ENCODE data around the gene S100PBP.

Gene S100PBP

DNA sequence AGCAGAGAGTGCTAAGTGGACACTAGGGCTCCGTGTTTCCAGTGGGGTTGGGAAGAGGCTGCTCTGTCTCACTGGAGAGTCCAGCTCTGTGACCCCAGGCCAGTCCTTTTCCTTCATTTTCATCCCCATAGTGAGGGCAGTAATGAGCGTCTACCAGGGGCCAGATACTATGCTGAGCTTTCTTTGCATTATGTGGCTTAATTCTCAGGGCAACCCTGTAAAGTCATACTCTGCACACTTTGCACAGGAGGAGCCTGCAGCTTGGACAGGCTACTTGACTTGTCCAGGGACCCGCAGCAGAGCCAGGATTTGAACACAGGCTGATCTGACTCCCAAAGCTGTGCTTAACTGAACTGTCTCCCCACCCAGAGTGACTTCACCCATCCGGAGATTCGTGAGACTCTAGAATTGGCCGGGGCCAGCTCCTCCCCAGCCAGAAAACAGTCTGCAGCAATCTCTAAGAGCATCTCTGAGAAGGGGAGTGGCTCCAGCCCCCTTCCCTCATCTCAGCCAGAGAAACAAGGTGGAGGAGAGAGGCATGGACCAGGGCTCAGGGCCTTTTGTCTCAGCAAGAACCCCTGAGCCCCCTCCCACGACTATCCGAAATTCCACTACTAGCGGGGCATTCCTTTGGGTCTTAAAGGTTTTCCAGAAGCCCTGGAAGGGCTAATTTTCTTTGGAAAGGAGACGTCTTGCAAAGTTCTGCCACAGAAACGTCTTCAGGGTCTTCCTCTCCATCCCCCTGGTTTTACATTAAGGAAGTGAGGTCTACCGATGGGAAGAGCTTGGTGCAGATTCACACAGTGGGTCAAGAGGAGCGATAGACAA, 54.1 kb downstream of the S100PBP start:
- TF ChIP-seq CREB1 (IDR thresholded peaks at IDR 0.05; ENCODE audit: low read depth) (no peak), NFIC (IDR thresholded peaks at IDR 0.05) (no peak), RAD21 (IDR thresholded peaks at IDR 0.05; ENCODE audit: low read depth) (no peak), ZBTB7A (IDR thresholded peaks at IDR 0.05; ENCODE audit: low read depth) (no peak), YY1 (IDR thresholded peaks at IDR 0.05; ENCODE audit: low read depth) (no peak), TAF1 (IDR thresholded peaks at IDR 0.05; ENCODE audit: low read depth) (no peak), EGR1 (IDR thresholded peaks at IDR 0.05) (no peak), TEAD4 (IDR thresholded peaks at IDR 0.05) (no peak), CEBPB (IDR thresholded peaks at IDR 0.05) (no peak), TCF12 (IDR thresholded peaks at IDR 0.05; ENCODE audit: low read depth) (no peak), FOXM1 (IDR thresholded peaks at IDR 0.05; ENCODE audit: borderline replicate concordance, low read depth) (no peak)
- TF ChIP-seq, protein P1, sequence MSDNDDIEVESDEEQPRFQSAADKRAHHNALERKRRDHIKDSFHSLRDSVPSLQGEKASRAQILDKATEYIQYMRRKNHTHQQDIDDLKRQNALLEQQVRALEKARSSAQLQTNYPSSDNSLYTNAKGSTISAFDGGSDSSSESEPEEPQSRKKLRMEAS (IDR thresholded peaks at IDR 0.05) = no peak
- TF ChIP-seq, protein P2, sequence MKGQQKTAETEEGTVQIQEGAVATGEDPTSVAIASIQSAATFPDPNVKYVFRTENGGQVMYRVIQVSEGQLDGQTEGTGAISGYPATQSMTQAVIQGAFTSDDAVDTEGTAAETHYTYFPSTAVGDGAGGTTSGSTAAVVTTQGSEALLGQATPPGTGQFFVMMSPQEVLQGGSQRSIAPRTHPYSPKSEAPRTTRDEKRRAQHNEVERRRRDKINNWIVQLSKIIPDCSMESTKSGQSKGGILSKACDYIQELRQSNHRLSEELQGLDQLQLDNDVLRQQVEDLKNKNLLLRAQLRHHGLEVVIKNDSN (IDR thresholded peaks at IDR 0.05) = no peak

DNA sequence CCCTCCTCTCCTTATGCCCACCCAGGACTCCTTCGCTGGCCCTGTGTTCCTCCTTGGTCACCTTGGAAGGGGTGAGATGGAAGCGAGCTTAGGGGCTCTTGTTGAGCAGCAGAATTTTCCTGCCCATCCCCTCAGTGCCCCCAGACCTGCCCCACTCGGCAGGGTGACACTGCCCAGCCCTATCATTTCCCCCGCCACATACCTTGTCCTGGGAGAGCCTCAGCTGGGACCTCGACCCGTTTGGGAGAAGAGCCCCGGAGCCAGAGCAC, 54.7 kb downstream of the S100PBP start:
- TF ChIP-seq ZBTB7A (IDR thresholded peaks at IDR 0.05; ENCODE audit: low read depth) (no peak), YY1 (IDR thresholded peaks at IDR 0.05; ENCODE audit: low read depth) (no peak), FOXM1 (IDR thresholded peaks at IDR 0.05; ENCODE audit: borderline replicate concordance, low read depth) (no peak), EGR1 (IDR thresholded peaks at IDR 0.05) (no peak), CREB1 (IDR thresholded peaks at IDR 0.05; ENCODE audit: low read depth) (no peak)

DNA sequence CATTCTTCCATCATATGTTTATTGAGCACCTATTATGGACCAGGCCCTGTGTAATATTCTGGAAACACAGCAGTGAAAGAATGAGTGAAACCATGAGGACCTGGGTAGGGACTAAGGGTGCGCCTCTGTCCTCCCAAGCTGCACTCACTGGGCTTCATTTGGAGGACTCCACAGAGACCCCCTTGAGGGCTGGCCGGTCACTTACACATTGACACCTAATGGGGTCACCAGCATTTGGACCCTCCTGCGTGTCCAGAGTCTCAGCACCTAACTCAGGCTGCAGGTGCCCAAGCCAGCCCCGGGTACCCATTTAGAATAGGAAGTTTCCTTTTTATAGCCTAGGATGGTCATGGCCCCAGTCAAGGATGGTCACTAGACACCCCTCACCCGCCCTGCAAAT, 56.0 kb downstream of the S100PBP start:
- no peak for TF ChIP-seq RAD21 (IDR thresholded peaks at IDR 0.05; ENCODE audit: low read depth)
- TF ChIP-seq TEAD4 (IDR thresholded peaks at IDR 0.05) = no peak
- TF ChIP-seq, protein P1 (IDR thresholded peaks at IDR 0.05) = no peak
- no peak for TF ChIP-seq EGR1 (IDR thresholded peaks at IDR 0.05)
- no peak for TF ChIP-seq TAF1 (IDR thresholded peaks at IDR 0.05; ENCODE audit: low read depth)
- no peak for TF ChIP-seq FOXM1 (IDR thresholded peaks at IDR 0.05; ENCODE audit: borderline replicate concordance, low read depth)

DNA sequence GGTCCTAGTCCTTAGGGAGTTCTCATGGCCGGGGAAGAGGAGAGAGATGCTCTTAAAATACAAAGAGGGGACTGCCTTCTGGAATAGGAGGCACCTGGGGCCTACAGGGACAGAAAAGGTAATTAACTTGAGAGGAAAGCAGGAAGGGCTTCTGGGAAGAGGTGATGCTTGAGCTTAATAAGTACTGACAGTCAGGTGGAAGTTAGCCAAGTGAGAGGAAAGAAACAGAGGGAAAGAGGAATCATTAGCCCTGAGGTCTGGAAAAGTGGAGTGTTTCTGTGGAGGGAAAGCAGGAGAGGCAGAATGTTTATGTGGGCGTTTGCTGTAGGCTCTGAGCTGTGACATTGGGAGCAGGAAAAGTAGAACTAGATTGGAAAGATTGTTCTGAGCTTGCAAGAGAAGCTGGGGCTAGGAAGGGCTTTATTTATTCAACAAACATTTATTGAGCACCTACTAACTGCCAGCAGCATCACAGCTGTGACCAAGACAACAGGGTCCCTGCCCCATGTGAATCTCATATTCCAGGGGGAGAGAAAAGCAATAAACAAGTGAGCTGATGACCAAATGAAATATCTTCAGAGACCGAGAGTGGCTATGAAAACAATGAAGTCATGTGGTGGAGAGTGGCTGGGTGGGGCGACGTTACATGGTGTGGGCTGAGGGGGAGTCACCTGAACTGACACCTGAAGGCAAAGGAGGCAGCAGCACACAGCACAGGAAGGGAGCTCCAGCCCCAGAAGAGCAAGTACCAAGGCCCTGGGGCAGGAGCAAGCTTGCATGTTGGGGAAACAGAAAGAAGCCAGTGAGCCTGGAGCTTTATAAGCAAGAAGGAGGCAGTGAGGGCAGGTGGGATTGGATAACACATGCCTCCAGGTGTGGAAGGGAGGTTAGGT, 57.7 kb downstream of the S100PBP start:
- TF ChIP-seq CEBPB (IDR thresholded peaks at IDR 0.05) = no peak
- no peak for TF ChIP-seq EGR1 (IDR thresholded peaks at IDR 0.05)
- TF ChIP-seq ZBTB7A (IDR thresholded peaks at IDR 0.05; ENCODE audit: low read depth) = no peak
- no peak for TF ChIP-seq CREB1 (IDR thresholded peaks at IDR 0.05; ENCODE audit: low read depth)
- TF ChIP-seq, protein P2 (IDR thresholded peaks at IDR 0.05) = no peak
- TF ChIP-seq, protein P1 (IDR thresholded peaks at IDR 0.05) = no peak
- no peak for TF ChIP-seq YY1 (IDR thresholded peaks at IDR 0.05; ENCODE audit: low read depth)
- TF ChIP-seq TEAD4 (IDR thresholded peaks at IDR 0.05) = no peak
- TF ChIP-seq NFIC (IDR thresholded peaks at IDR 0.05) = no peak
- no peak for TF ChIP-seq EP300 (IDR thresholded peaks at IDR 0.05; ENCODE audit: borderline replicate concordance)
- TF ChIP-seq, protein P3, sequence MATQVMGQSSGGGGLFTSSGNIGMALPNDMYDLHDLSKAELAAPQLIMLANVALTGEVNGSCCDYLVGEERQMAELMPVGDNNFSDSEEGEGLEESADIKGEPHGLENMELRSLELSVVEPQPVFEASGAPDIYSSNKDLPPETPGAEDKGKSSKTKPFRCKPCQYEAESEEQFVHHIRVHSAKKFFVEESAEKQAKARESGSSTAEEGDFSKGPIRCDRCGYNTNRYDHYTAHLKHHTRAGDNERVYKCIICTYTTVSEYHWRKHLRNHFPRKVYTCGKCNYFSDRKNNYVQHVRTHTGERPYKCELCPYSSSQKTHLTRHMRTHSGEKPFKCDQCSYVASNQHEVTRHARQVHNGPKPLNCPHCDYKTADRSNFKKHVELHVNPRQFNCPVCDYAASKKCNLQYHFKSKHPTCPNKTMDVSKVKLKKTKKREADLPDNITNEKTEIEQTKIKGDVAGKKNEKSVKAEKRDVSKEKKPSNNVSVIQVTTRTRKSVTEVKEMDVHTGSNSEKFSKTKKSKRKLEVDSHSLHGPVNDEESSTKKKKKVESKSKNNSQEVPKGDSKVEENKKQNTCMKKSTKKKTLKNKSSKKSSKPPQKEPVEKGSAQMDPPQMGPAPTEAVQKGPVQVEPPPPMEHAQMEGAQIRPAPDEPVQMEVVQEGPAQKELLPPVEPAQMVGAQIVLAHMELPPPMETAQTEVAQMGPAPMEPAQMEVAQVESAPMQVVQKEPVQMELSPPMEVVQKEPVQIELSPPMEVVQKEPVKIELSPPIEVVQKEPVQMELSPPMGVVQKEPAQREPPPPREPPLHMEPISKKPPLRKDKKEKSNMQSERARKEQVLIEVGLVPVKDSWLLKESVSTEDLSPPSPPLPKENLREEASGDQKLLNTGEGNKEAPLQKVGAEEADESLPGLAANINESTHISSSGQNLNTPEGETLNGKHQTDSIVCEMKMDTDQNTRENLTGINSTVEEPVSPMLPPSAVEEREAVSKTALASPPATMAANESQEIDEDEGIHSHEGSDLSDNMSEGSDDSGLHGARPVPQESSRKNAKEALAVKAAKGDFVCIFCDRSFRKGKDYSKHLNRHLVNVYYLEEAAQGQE (IDR thresholded peaks at IDR 0.05; ENCODE audit: low read depth) = no peak
- no peak for TF ChIP-seq TAF1 (IDR thresholded peaks at IDR 0.05; ENCODE audit: low read depth)
- TF ChIP-seq TCF12 (IDR thresholded peaks at IDR 0.05; ENCODE audit: low read depth) = no peak
- TF ChIP-seq RAD21 (IDR thresholded peaks at IDR 0.05; ENCODE audit: low read depth) = no peak
- no peak for TF ChIP-seq FOXM1 (IDR thresholded peaks at IDR 0.05; ENCODE audit: borderline replicate concordance, low read depth)

DNA sequence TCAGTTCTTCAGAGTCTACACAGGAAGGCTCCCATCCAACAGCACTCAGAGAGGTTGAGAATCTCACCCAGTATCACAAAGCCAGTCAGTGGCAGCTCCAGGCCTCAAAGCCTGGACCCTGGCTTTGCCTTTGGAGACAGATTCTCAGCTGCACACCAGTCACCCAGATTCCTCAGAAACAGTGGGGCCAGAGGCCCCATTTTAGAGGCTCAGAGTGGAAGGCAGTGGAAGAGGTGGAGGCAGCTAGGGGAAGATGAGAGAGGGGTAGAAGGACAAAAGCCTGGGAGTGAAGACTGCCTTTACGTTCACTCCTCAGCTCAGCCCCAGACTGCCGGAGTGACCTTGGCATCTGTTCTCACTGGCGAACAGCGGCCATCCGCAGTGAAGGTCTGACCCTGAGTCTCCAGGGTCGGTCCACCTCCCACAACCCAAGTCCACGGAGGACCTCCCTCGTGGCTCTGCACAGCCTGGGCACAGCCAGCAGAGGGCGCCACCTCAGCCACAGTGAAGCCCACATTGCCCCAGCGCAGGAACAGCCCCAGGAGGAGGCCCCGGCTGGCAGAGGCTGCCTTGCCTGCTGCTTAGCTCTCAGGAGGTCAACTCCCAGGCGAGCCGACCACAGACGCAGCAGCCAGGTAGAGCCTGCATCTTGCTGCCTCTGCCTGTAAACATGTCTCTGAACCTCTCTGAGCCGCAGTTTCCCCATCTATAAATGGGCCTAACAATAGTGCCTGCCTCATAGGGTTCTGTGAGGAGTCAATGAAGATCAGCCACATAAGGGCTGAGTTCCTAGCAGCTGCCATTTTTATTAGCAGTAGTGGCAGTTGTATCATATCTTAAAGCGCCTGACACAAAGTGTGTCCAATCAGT, 59.1 kb downstream of the S100PBP start:
- TF ChIP-seq RAD21 (IDR thresholded peaks at IDR 0.05; ENCODE audit: low read depth) (peak; percentile 63), ZBTB7A (IDR thresholded peaks at IDR 0.05; ENCODE audit: low read depth) (peak; percentile 41; the same call in 1 of the 2 replicates), NFIC (IDR thresholded peaks at IDR 0.05) (no peak)
- TF ChIP-seq, protein P3 (IDR thresholded peaks at IDR 0.05; ENCODE audit: low read depth) = 0 out of 2 replicates have a peak, but pooled peaks have one; percentile 11
- TF ChIP-seq, protein P1 (IDR thresholded peaks at IDR 0.05) = 0 out of 2 replicates have a peak, but pooled peaks have one; percentile 46

Data from Ishikawa (cell line).